ENCODE data around the gene CD5L. TPM values are rescaled to one million over a fixed set of nuclear protein-coding genes. Genes with fewer than 3 reads are reported as not detected.

Gene CD5L
- total and polyA plus RNA-seq, 11 donors = 0.04 to 1.4 (median 0.54) TPM; not detected in 3

GRCh38 chr1:157820299-157820698 lies 21.3 kb downstream of the CD5L start:
- Histone ChIP-seq H3K4me1 (no peaks in the 10 kb centered on the region), H3K36me3 (no peaks in the 10 kb centered on the region), H3K27ac (no peak overlapping the region), H3K9me3 (no peaks in the 10 kb centered on the region), H3K27me3 (peaks cover 0 to 3% (median 0%) of the 10 kb centered on the region in 9 donors), H3K4me3 (no peak overlapping the region)
- ATAC-seq = no peak
- intact Hi-C loops (cut with DNase I) = no loop called here
- 68 to 85% (median 81%) methylated on average over 2 of the region's 2 CpGs for WGBS, 4 donors
- DNase-seq = no peak
- TF ChIP-seq CTCF (IDR thresholded peaks at IDR 0.05) (no peak), POLR2A (IDR thresholded peaks at IDR 0.05) (no peak)

GRCh38 chr1:157819896-157820295 lies 21.7 kb downstream of the CD5L start, which contains the start of gene FCRL1:
Gene FCRL1 (minus strand): TSS chr1:157820120. CDS start chr1:157820037, 83 bp downstream.
- Histone ChIP-seq H3K9me3 (peaks cover 0 to 1% (median 0%) of the 10 kb centered on the region in 12 donors), H3K4me3 (no peak within 1 kb of the TSS), H3K36me3 (no peaks in the 10 kb centered on the region), H3K4me1 (no peaks in the 10 kb centered on the region), H3K27ac (no peak within 1 kb of the TSS), H3K27me3 (peaks cover 0 to 3% (median 0%) of the 10 kb centered on the region in 9 donors)
- intact Hi-C loops (cut with DNase I) = no loop called here
- TF ChIP-seq POLR2A (IDR thresholded peaks at IDR 0.05) (no peak), CTCF (IDR thresholded peaks at IDR 0.05) (no peak)
- 46 to 68% (median 57%) methylated on average over 3 of the region's 3 CpGs for WGBS, 4 donors
- ATAC-seq = no peak
- DNase-seq = no peak

GRCh38 chr1:157819215-157819614 lies 22.4 kb downstream of the CD5L start:
- no peak for TF ChIP-seq POLR2A (IDR thresholded peaks at IDR 0.05)
- TF ChIP-seq CTCF (IDR thresholded peaks at IDR 0.05) = no peak
- Histone ChIP-seq H3K4me3 (no peak overlapping the region), H3K4me1 (no peaks in the 10 kb centered on the region), H3K36me3 (no peaks in the 10 kb centered on the region), H3K27ac (no peak overlapping the region), H3K27me3 (peaks cover 0 to 3% (median 0%) of the 10 kb centered on the region in 9 donors), H3K9me3 (peaks cover 0 to 8% (median under 1%) of the 10 kb centered on the region in 12 donors)
- ATAC-seq = no peak
- intact Hi-C loops (cut with DNase I) = no loop called here
- no peak for DNase-seq
- 62 to 69% (median 65%) methylated on average over 2 of the region's 2 CpGs for WGBS, 4 donors

GRCh38 chr1:157813269-157813668 lies 28.3 kb downstream of the CD5L start:
- Histone ChIP-seq H3K36me3 (no peaks in the 10 kb centered on the region), H3K9me3 (peaks cover 0 to 30% (median 16%) of the 10 kb centered on the region in 12 donors), H3K27me3 (peaks cover 0 to 5% (median 0%) of the 10 kb centered on the region in 9 donors), H3K4me1 (no peaks in the 10 kb centered on the region), H3K27ac (no peak overlapping the region), H3K4me3 (no peak overlapping the region)
- ATAC-seq = no peak
- 62 to 76% (median 69%) methylated on average over 1 of the region's 1 CpG for WGBS, 4 donors
- TF ChIP-seq POLR2A (IDR thresholded peaks at IDR 0.05) (no peak), CTCF (IDR thresholded peaks at IDR 0.05) (no peak)
- intact Hi-C loops (cut with DNase I) = no loop called here
- DNase-seq = no peak

Data from heart left ventricle (tissue), 16 donors.